GM12891 (cell line): ENCODE measurements around the gene STXBP5.

ENCODE experiments used
- POLR2A ChIP-seq: IDR thresholded peaks from 2 replicates; pipeline ENCODE4 v1.6.1; 2011; ENCODE audit warnings: low read depth, low read length, control low read depth
- TAF1 ChIP-seq: IDR thresholded peaks from 2 replicates; pipeline ENCODE4 v1.6.1; 2011; ENCODE audit warnings: low read depth, low read length, control low read depth

DNA sequence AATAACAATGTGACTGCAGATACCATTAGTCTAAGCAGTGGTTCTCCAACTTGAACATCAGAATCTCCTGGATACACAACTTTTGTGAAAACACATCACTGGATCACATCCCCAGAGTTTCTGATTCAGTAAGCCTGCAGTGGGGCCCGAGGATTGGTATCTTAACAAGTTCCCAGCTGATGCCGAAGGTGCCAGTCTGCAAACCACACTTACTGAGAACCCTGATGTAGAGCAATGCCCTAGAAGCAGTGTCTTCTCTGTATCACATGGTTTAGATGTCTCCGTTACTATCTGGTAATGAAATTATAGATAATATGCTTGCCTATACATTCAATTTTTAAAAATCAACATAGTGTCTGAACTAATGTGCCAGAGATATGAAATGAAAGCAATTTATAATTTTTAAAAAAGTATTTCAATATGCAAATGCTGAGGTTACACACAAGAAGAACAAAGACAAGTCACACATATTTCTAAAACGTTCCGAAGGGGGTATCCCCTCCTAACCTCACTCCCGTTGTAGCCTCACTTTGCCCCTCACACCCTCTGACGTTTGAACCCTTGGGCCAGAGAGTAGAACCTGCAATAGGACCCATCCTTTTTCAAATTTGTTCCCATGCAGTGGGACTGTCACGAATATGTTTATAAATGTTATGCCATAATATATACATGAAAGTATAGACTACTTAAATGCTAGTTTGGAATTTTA, 188.9 kb downstream of the STXBP5 start:
- TF ChIP-seq POLR2A (no peak), TAF1 (no peak)
